HG03045 (cell line): ENCODE data around the gene TMEM192.
A peak's percentile ranks its signal among the peaks of the same experiment; 100 is the strongest.
"Not testable (repeated sequence)": the region's sequence is repeated elsewhere in the genome, so short reads cannot be mapped to it uniquely, and the experiment has no call there.

Experiments used
- ATAC-seq: cut with Tn5 transposase; IDR thresholded peaks from one replicate; pipeline ENCODE4 v1.9.1; 2021; ENCODE audit warnings: mild to moderate bottlenecking, moderate library complexity; ENCODE audit not compliant: unreplicated experiment

Gene TMEM192

GRCh38 chr4:165112368-165113121 is at the start of gene TMEM192:
Gene TMEM192, minus strand, starts transcription at chr4:165112860. Its CDS starts 87 bp downstream, at chr4:165112773.
- ATAC-seq: peak; percentile 98

GRCh38 chr4:165158762-165159161 is 46.1 kb upstream of the TMEM192 start:
- ATAC-seq: no peak

GRCh38 chr4:165156906-165157305 is 44.2 kb upstream of the TMEM192 start:
- no peak for ATAC-seq

GRCh38 chr4:165154482-165154881 is 41.8 kb upstream of the TMEM192 start:
- no peak for ATAC-seq

- no peak for ATAC-seq
These were observed 39.9 kb upstream of the TMEM192 start for GRCh38 chr4:165152527-165152926.

GRCh38 chr4:165151734-165152133 is 39.1 kb upstream of the TMEM192 start:
- no peak for ATAC-seq

- no peak for ATAC-seq
These were observed 37.9 kb upstream of the TMEM192 start for GRCh38 chr4:165150545-165150944.

- ATAC-seq: no peak
These were observed 26.2 kb upstream of the TMEM192 start for GRCh38 chr4:165138843-165139242.

- ATAC-seq: no peak
These were observed 24.5 kb upstream of the TMEM192 start for GRCh38 chr4:165137205-165137604.

- ATAC-seq: no peak
These were observed 23.9 kb upstream of the TMEM192 start for GRCh38 chr4:165136529-165136928.

- no peak for ATAC-seq
These were observed 20.5 kb upstream of the TMEM192 start for GRCh38 chr4:165133150-165133549.

GRCh38 chr4:165131247-165131832 is 18.7 kb upstream of the TMEM192 start:
- peak; percentile 83 for ATAC-seq

- ATAC-seq: no peak
These were observed 17.3 kb upstream of the TMEM192 start for GRCh38 chr4:165129924-165130323.

- ATAC-seq: not testable (repeated sequence)
These were observed 13.3 kb upstream of the TMEM192 start for GRCh38 chr4:165125869-165126499.

- no peak for ATAC-seq
These were observed 11.8 kb upstream of the TMEM192 start for GRCh38 chr4:165124488-165124887.

- peak; percentile 91 for ATAC-seq
These were observed 5.7 kb upstream of the TMEM192 start for GRCh38 chr4:165118256-165118909.

GRCh38 chr4:165115301-165115700 is 2.6 kb upstream of the TMEM192 start:
- no peak for ATAC-seq

- ATAC-seq: no peak
These were observed 723 bp downstream of the TMEM192 start for GRCh38 chr4:165111906-165112367.

GRCh38 chr4:165106518-165106917 is 6.1 kb downstream of the TMEM192 start:
- no peak for ATAC-seq

- no peak for ATAC-seq
These were observed 11.0 kb downstream of the TMEM192 start for GRCh38 chr4:165101641-165102040.

- no peak for ATAC-seq
These were observed 15.9 kb downstream of the TMEM192 start for GRCh38 chr4:165096776-165097175.
